H1 (cell line): Measurements from ENCODE around the gene RXFP1. TPM values are rescaled to one million over a fixed set of nuclear protein-coding genes. Genes with fewer than 3 reads are reported as not detected.

ENCODE experiments used
- CTCF ChIA-PET: fragments of 300-600 bp; sonication (Branson Sonifier 250); formaldehyde crosslinking; loops from one replicate; lab custom pipeline; 2021; ENCODE audit not compliant: partially characterized antibody; lab: Charles Lee
- POLR2A ChIA-PET: fragments of 300-600 bp; sonication (Branson Sonifier 250); formaldehyde crosslinking; loops from one replicate; lab custom pipeline; 2021; ENCODE audit warnings: inconsistent platforms; ENCODE audit not compliant: partially characterized antibody; lab: Charles Lee
- DNase-seq, 2 experiments: peaks; one replicate each; pipeline versions ENCODE4 v3.0.0 to v3.0.0-alpha.2; 2010 to 2022; ENCODE audit warnings: low spot score in 2 of 2, low read depth in 1 of 2, mixed read lengths in 1 of 2
- FAIRE-seq: peaks from 2 replicates; lab custom pipeline; 2011; peaks lifted over from hg19 to GRCh38; lab: Jason Lieb, UNC
- H2AFZ ChIP-seq: 2 replicates; pipeline ENCODE4 v1.8.1; 2012; ENCODE audit warnings: low read length, inconsistent platforms
- H2AK5ac ChIP-seq: 2 replicates; pipeline ENCODE4 v1.6.1; 2013; ENCODE audit warnings: low read depth, low read length
- H2BK120ac ChIP-seq: replicated peaks from 2 replicates; pipeline ENCODE3; 2013; ENCODE audit warnings: low read depth, low read length, inconsistent platforms
- H2BK12ac ChIP-seq: 2 replicates; pipeline ENCODE4 v1.6.1; 2013; ENCODE audit warnings: low read depth, low read length
- H2BK15ac ChIP-seq: 2 replicates; pipeline ENCODE4 v1.6.1; 2013; ENCODE audit warnings: low read length
- H2BK20ac ChIP-seq: 2 replicates; pipeline ENCODE4 v1.6.1; 2013; ENCODE audit warnings: low read length
- H2BK5ac ChIP-seq: 2 replicates; pipeline ENCODE4 v1.6.1; 2013; ENCODE audit warnings: low read depth, low read length
- H3K14ac ChIP-seq: 2 replicates; pipeline ENCODE4 v1.6.1; 2013; ENCODE audit warnings: inconsistent platforms; ENCODE audit not compliant: insufficient read length
- H3K18ac ChIP-seq: 2 replicates; pipeline ENCODE4 v1.6.1; 2013; ENCODE audit warnings: low read length; ENCODE audit errors: extremely low read depth
- H3K23ac ChIP-seq: 2 replicates; pipeline ENCODE4 v1.6.1; 2013; ENCODE audit warnings: inconsistent platforms; ENCODE audit not compliant: insufficient read length
- H3K23me2 ChIP-seq: 2 replicates; pipeline ENCODE4 v1.6.1; 2013; ENCODE audit warnings: low read depth, low read length
- H3K27ac ChIP-seq: 2 replicates; pipeline ENCODE4 v1.6.1; 2011; ENCODE audit warnings: low read depth, low read length, inconsistent platforms
- H3K27me3 ChIP-seq, 4 experiments: replicated peaks in 1 of 4; 1 replicate in 1 of 4; 2 replicates in 3 of 4; pipeline versions ENCODE4 v1.6.1 to v1.8.1; 2011 to 2013; ENCODE audit warnings: low read length in 3 of 4, mild to moderate bottlenecking in 3 of 4, inconsistent platforms in 2 of 4, mixed read lengths in 2 of 4, moderate library complexity in 1 of 4; ENCODE audit not compliant: control insufficient read depth in 3 of 4, insufficient read depth in 3 of 4; ENCODE audit errors: extremely low read depth in 1 of 4
- H3K36me3 ChIP-seq, 4 experiments: 2 replicates each; pipeline versions ENCODE4 v1.6.1 to v1.8.1; 2011 to 2013; ENCODE audit warnings: mild to moderate bottlenecking in 4 of 4, low read length in 3 of 4, moderate library complexity in 2 of 4, control low read depth in 1 of 4, inconsistent platforms in 1 of 4; ENCODE audit not compliant: insufficient read depth in 4 of 4, control insufficient read depth in 2 of 4
- H3K4ac ChIP-seq: replicated peaks from 2 replicates; pipeline ENCODE3; 2013; ENCODE audit warnings: low read length, low read depth, mixed read lengths, inconsistent platforms; ENCODE audit not compliant: insufficient read length
- H3K4me1 ChIP-seq, 4 experiments: replicated peaks in 1 of 4; 1 replicate in 1 of 4; 2 replicates in 3 of 4; pipeline versions ENCODE4 v1.6.1 to v1.8.1; 2011 to 2013; ENCODE audit warnings: low read length in 3 of 4, inconsistent platforms in 2 of 4, mixed read lengths in 1 of 4; ENCODE audit not compliant: insufficient read depth in 4 of 4, control insufficient read depth in 3 of 4
- H3K4me2 ChIP-seq, 2 experiments: 2 replicates each; pipeline versions ENCODE4 v1.6.1 to v1.8.1; 2011 to 2013; ENCODE audit warnings: low read depth in 2 of 2, low read length in 2 of 2, control low read depth in 1 of 2, inconsistent platforms in 1 of 2, mild to moderate bottlenecking in 1 of 2; ENCODE audit not compliant: insufficient read depth in 1 of 2
- H3K4me3 ChIP-seq, 4 experiments: fragments of 200-600, 300-600 bp in 1 of 4; sonication (generic), shearing (Covaris generic), sonication (Bioruptor Twin) in 1 of 4; 2 replicates each; pipeline versions ENCODE4 v1.5.1 to v1.8.1; 2011 to 2016; ENCODE audit warnings: low read length in 4 of 4, low read depth in 3 of 4, control low read depth in 2 of 4, inconsistent platforms in 2 of 4, mild to moderate bottlenecking in 2 of 4, mixed read lengths in 1 of 4, moderate library complexity in 1 of 4; ENCODE audit not compliant: insufficient read depth in 2 of 4; ENCODE audit errors: extremely low read depth in 1 of 4
- H3K56ac ChIP-seq: replicated peaks from 2 replicates; pipeline ENCODE3; 2013; ENCODE audit warnings: low read depth, mild to moderate bottlenecking, mixed read lengths, low read length, inconsistent platforms; ENCODE audit not compliant: insufficient read length
- H3K79me1 ChIP-seq: 2 replicates; pipeline ENCODE4 v1.6.1; 2013; ENCODE audit warnings: low read depth, low read length, control low read depth
- H3K79me2 ChIP-seq, 2 experiments: 2 replicates each; pipeline versions ENCODE4 v1.6.1 to v1.8.1; 2012 to 2013; ENCODE audit warnings: low read length in 2 of 2, mild to moderate bottlenecking in 2 of 2, inconsistent platforms in 1 of 2; ENCODE audit not compliant: insufficient read depth in 2 of 2, control insufficient read depth in 1 of 2
- H3K9ac ChIP-seq, 4 experiments: replicated peaks in 1 of 4; 1 replicate in 1 of 4; 2 replicates in 3 of 4; pipeline versions ENCODE4 v1.6.1 to v1.8.1; 2011 to 2013; ENCODE audit warnings: low read depth in 3 of 4, low read length in 3 of 4, control low read depth in 2 of 4, mild to moderate bottlenecking in 2 of 4, moderate library complexity in 2 of 4, inconsistent platforms in 1 of 4; ENCODE audit errors: extremely low read depth in 1 of 4
- H3K9me3 ChIP-seq, 2 experiments: 2 replicates each; pipeline versions ENCODE4 v1.6.1 to v1.8.1; 2012 to 2013; ENCODE audit warnings: mild to moderate bottlenecking in 2 of 2, moderate library complexity in 2 of 2, control low read depth in 1 of 2, inconsistent platforms in 1 of 2, low read depth in 1 of 2, low read length in 1 of 2, mixed read lengths in 1 of 2; ENCODE audit not compliant: insufficient read depth in 2 of 2
- H4K20me1 ChIP-seq, 2 experiments: replicated peaks in 1 of 2; 2 replicates each; pipeline versions ENCODE3 to v1.8.1; 2011 to 2013; ENCODE audit warnings: inconsistent platforms in 2 of 2, low read length in 2 of 2, mild to moderate bottlenecking in 1 of 2; ENCODE audit not compliant: insufficient read depth in 2 of 2, control insufficient read depth in 1 of 2
- H4K5ac ChIP-seq: 2 replicates; pipeline ENCODE4 v1.6.1; 2013; ENCODE audit warnings: low read length, low read depth, mixed read lengths, inconsistent platforms; ENCODE audit not compliant: insufficient read length
- H4K8ac ChIP-seq: 2 replicates; pipeline ENCODE4 v1.8.0; 2013; ENCODE audit warnings: mild to moderate bottlenecking, moderate library complexity, low read length, inconsistent platforms; ENCODE audit not compliant: insufficient read depth; ENCODE audit errors: extremely low read depth
- H4K91ac ChIP-seq: replicated peaks from 2 replicates; pipeline ENCODE3; 2013; ENCODE audit warnings: low read length, mixed read lengths, inconsistent platforms; ENCODE audit not compliant: insufficient read length
- FOSL1 ChIP-seq: IDR thresholded peaks from 2 replicates; pipeline ENCODE4 v1.6.1; 2011; ENCODE audit warnings: mild to moderate bottlenecking, low read depth, low read length, moderate library complexity; ENCODE audit not compliant: insufficient read depth
- GABPA ChIP-seq: IDR thresholded peaks from 2 replicates; pipeline ENCODE4 v1.6.1; 2011; ENCODE audit warnings: mild to moderate bottlenecking, low read length, moderate library complexity, borderline replicate concordance; ENCODE audit not compliant: insufficient read depth
- KDM5A ChIP-seq: fragments of 200-600 bp; IDR thresholded peaks from 2 replicates; pipeline ENCODE4 v1.7.1; 2012; ENCODE audit warnings: mild to moderate bottlenecking, low read length, inconsistent platforms, mixed read lengths
- RNF2 ChIP-seq: fragments of 200-900, 300-1000 bp; sonication (generic); IDR thresholded peaks from 2 replicates; pipeline ENCODE4 v1.7.1; 2016; ENCODE audit warnings: borderline replicate concordance, low read depth, mild to moderate bottlenecking, antibody characterized with exemption, low read length; ENCODE audit not compliant: poor library complexity, severe bottlenecking; ENCODE audit errors: missing control alignments
- SAP30 ChIP-seq: fragments of 300-600 bp; sonication (generic); IDR thresholded peaks from 2 replicates; pipeline ENCODE4 v1.7.1; 2012; ENCODE audit warnings: low read length, moderate library complexity, mild to moderate bottlenecking, inconsistent platforms; ENCODE audit not compliant: insufficient read depth, insufficient replicate concordance
- WGBS, 2 experiments: shearing (Covaris generic) in 1 of 2; methylation state at CpG; one replicate each; pipeline versions ENCODE4 v1.1.6 to v1.1.7; 2013 to 2015; ENCODE audit warnings: low lambda C conversion rate in 2 of 2, mixed read lengths in 2 of 2, inconsistent platforms in 1 of 2, low coverage in 1 of 2, missing lambda C conversion rate in 1 of 2; ENCODE audit not compliant: insufficient replicate concordance in 2 of 2, insufficient coverage in 1 of 2, insufficient read length in 1 of 2; ENCODE audit errors: extremely low coverage in 1 of 2, missing lambda C conversion rate in 1 of 2; 5-methylcytosine and 5-hydroxymethylcytosine counted together
- polyA plus RNA-seq, 7 experiments: library from polyadenylated mRNA; depleted of rRNA in 3 of 7; stranded (reverse) in 5 of 7; unstranded in 2 of 7; fragments of >200 nt in 5 of 7; fragments of 200-250 nt in 2 of 7; gene quantifications; 1 replicate in 5 of 7; 2 replicates in 1 of 7; 4 replicates in 1 of 7; pipeline versions ENCODE4 v1.2.1 to v1.2.3, GENCODE V29; 2011 to 2013; ENCODE audit warnings: missing spikeins in 2 of 7, mixed read lengths in 2 of 7
- total RNA-seq: library from RNA; stranded (reverse); fragmentation: NEBNext Ultra II Directional; extraction: Animal tissue kit (Norgen Biotek cat#: 25700); gene quantifications from 2 replicates; pipeline ENCODE4 v1.2.1, GENCODE V29; 2021

RXFP1 gene
- total and polyA plus RNA-seq, 2 of the 8 experiments (the other 6 are each of a cell fraction or from before 2014, with no cell fraction given) = 0.14 to 0.56 TPM

- no peak overlapping the region for H2BK5ac ChIP-seq
- H3K36me3 ChIP-seq = no peaks in the 10 kb centered on the region
- H3K4me1 ChIP-seq = no peaks in the 10 kb centered on the region
- no peak overlapping the region for H3K27ac ChIP-seq
- no peak overlapping the region for H4K8ac ChIP-seq
- no peak overlapping the region for H3K4ac ChIP-seq
- no peaks in the 10 kb centered on the region for H3K9me3 ChIP-seq
- H3K4me3 ChIP-seq = no peak overlapping the region
- no peaks in the 10 kb centered on the region for H3K23me2 ChIP-seq
- H3K18ac ChIP-seq = no peak overlapping the region
- ChIA-PET POLR2A (no interaction called here), CTCF (interaction anchor here (2.0 kb wide), 1 partner anchor 169 kb away, joined by 4 read pairs; no protein-coding TSS in a partner anchor)
- H3K14ac ChIP-seq = no peak overlapping the region
- H3K56ac ChIP-seq = no peak overlapping the region
- 99% methylated on average over 6 of the region's 6 CpGs; no CpG with 5 or more reads in 1 of the 2 experiments for WGBS, 2 experiments
- H3K27me3 ChIP-seq = no peaks in the 10 kb centered on the region
- no peaks in the 10 kb centered on the region for H3K79me1 ChIP-seq
- H3K4me2 ChIP-seq = no peak overlapping the region
- H4K5ac ChIP-seq = no peak overlapping the region
- no peak overlapping the region for H2BK12ac ChIP-seq
- H3K9ac ChIP-seq = no peak overlapping the region
- FAIRE-seq = no peak
- no peak overlapping the region for H2BK20ac ChIP-seq
- no peak overlapping the region for H2BK120ac ChIP-seq
- TF ChIP-seq SAP30 = no peak
- no peak for TF ChIP-seq FOSL1
- TF ChIP-seq RNF2 = no peak
- no peak for TF ChIP-seq GABPA
- TF ChIP-seq KDM5A = no peak
- no peaks in the 10 kb centered on the region for H3K79me2 ChIP-seq
- no peak overlapping the region for H2BK15ac ChIP-seq
- no peak overlapping the region for H4K91ac ChIP-seq
- no peak for DNase-seq
- no peak overlapping the region for H2AK5ac ChIP-seq
- no peaks in the 10 kb centered on the region for H4K20me1 ChIP-seq
- no peak overlapping the region for H2AFZ ChIP-seq
- H3K23ac ChIP-seq = no peak overlapping the region
Measured at GRCh38 chr4:158588285-158588684, 66.6 kb downstream of the RXFP1 start.
